GM19043 (cell line): Measurements from ENCODE around the gene PEX14.
"Not testable (repeated sequence)": the region's sequence is repeated elsewhere in the genome, so short reads cannot be mapped to it uniquely, and the experiment has no call there.

Experiments used
- ATAC-seq: cut with Tn5 transposase; IDR thresholded peaks from one replicate; pipeline ENCODE4 v1.9.1; 2021; ENCODE audit warnings: low read depth; ENCODE audit not compliant: unreplicated experiment

PEX14 gene

DNA sequence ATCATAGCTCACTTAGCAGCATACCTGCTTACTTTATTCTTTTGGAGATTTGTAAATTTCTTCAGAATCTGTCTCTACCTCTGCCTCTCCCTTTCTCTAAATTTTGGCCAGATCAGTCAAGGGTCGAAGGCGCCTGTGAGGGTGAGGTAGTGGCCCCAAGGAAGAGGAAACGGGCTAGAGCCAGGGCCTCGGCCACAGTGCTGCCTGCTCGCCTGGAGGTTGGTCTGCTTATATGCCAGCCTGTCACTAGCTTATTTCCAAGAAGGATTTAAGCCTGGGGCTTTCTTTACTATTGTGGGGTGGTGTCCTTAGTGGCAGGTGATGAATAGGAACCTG is 19.6 kb downstream of the PEX14 start:
- no peak for ATAC-seq

DNA sequence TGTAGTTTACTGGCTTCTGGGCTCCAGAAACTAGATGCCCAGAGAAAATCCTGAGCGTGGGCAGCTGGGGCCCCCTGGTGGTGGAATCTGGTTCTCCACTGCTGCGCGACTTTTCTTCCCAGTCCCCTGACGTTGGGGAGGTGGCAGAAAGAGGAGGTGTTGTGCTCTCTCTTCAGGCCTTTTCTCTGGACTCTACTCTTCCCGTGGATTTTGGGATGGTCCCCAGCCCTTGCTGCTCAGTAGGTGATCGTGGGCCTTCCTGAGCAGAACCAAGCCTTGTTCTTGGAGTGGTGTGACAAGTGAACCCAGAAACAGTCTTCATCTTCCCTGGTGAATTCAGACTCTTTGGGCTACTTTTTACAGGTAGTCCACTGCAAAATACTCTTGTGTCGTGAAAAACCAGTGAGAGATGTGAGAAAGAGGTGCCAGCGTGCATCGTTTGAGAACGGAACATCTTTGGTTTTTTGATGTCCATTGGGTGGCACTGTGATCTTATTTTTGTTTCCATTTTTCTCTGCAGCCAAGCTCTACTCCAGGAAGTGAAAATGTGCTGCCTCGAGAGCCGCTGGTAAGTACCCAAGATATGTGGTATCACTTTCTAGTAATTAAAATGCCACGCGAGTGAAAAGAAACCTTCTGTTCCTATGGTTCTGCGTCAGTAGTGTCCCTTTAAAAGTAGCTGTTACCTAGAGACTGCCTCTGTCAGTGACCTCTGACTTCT is 20.2 kb downstream of the PEX14 start:
- ATAC-seq = peak; percentile 64

DNA sequence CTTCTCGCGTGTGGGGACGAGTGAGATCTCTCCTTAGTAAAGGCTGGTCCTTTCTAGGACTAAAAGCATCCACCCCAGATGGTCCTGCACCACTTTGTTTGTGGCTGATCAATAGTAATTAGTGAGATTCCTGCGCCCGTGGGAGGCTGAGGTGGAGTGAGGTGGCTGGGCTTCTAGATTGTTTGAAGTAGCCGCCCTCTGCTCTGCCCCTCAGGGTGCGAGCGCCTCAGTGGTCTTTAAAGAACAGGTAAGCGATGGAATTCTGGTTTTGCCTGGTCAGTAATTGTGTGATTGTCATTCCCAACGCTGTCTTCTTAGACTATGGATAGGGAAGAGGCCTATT is 20.7 kb downstream of the PEX14 start:
- no peak for ATAC-seq

DNA sequence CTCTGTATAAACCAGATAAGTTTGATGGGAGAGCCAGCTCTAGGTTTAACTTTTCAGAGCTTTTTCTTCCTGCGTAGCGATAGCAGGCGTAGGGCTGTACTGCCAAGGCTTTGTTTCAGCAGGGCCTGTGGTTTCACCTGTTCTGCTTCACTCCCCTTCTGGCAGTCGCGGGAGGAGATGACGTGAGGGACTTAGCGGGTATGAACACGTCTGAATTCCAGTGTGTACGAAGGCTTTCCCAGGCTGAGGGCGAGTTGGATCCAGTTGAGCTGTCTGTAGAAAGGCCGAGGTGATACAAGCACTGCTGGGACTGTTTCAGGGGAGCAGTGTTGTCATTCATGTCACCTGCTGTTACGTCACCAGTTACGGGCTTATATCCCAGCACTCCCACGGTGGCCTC is 21.2 kb downstream of the PEX14 start:
- ATAC-seq = no peak

DNA sequence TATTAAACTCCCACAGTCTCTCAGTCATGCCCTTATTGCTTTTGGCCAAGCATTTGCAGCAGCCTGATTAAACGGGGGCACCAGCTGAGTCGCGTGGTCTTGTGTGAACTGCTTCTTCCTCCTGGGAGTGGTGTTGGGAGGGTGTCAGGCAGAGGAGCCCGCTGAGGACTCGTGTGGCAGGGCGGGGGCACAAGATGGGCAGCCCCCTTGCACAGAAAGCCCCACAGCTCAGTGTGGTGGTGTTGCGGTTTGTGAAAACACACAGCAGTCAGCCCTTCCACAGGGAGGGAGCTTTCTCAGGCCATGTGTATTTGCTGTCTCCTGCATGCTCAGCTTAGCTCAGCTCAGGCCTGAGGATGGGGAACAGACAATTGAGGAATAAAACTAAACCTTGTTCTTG is 22.4 kb downstream of the PEX14 start:
- no peak for ATAC-seq

DNA sequence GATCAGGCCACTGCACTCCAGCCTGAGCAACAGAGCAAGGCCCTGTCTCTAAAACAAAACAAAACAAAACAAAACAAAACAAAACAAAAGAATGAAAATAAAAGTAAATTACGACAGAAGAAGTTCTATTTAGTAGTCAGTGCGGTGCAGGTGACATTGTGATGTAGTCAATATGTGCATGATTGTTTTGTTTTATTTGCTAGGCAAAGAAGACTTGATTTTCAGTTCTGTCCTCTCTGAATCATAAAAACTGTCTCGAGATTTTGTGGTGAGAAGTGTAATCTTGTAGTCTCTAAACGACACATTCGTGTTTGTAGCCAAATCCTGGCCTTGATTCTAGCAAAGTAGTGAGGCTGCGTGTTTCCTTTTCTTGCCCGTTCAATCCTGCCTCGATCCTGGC is 23.5 kb downstream of the PEX14 start:
- ATAC-seq = no peak

DNA sequence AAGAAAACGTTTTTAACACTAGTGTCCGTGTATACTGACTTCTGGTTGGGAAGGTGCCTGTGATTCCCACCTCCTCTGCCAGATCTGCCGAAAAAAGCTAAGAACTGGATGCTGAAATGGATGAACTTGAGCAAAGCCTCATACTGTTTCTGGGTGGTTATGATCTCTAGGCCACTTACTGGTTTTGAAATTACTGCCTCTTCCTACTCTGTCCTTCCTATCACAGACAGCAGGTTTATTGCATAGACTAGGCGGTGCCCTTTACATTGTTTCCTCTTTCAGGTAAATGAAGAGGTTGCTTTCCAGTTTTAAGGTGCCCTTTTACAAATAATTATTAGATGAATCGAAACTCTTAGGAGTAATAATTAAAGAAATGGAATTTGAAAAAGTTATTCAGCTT is 27.5 kb downstream of the PEX14 start:
- ATAC-seq = no peak

DNA sequence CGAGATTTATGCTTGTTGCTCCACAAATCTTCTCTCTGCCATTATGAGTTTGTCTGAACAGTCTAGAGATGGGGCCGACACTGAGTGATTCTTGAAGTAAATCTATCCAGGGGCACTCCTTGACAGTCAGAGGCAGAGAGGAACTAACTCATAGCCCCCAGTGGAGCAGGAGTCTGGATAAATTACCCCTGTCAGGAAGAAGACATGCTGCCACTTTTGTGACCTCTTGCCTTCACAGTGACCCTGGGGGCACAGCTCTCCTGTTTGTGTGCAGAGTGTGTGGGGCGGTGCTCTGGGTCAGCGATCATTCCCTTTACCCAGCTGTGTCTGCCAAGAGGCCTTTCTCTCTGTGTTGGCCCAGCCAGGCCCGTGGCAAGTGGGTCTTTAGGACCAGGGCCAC is 29.5 kb downstream of the PEX14 start:
- no peak for ATAC-seq

DNA sequence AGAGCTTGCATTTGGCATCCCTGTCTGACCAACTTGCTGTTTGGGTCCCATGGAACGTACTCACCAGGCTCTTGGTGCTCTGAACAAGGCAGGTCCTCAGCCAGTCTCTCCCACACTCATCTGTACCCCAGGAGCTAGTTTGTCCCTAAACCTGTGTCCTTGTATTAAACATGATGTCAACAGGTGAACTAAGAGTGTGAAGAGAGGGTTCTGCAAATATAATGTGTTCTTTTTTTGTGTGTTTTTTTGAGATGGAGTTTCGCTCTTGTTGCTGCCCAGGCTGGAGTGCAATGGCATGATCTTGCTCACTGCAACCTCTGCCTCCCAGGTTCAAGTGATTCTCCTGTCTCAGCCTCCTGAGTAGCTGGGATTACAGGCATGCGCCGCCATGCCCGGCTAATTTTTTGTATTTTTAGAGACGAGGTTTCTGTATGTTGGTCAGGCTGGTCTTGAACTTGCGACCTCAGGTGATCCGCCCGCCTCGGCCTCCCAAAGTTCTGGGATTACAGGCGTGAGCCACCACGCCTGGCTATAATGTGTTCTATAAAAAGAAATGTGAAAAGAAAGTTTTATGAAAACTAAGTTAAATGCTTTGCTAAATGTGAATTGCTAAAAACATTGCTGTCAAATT is 31.4 kb downstream of the PEX14 start:
- not testable (repeated sequence) for ATAC-seq

DNA sequence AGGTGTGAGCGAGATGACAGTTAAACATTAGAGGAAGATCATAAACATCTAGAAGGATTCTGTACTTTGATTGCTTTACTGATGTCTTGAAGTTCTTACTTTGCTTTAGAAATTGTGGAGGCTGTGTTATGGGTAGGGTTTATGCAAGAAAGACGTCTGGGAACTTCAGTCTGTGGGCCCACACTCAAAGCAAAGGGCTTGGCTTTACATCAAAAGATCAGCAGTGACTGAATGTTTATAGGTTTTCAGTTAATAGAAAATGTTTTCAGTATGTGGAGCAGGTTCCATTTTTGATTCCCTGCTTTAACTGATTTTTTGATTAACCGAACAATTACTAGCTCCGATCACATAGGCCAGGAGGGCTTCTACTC is 31.9 kb downstream of the PEX14 start:
- ATAC-seq = no peak

DNA sequence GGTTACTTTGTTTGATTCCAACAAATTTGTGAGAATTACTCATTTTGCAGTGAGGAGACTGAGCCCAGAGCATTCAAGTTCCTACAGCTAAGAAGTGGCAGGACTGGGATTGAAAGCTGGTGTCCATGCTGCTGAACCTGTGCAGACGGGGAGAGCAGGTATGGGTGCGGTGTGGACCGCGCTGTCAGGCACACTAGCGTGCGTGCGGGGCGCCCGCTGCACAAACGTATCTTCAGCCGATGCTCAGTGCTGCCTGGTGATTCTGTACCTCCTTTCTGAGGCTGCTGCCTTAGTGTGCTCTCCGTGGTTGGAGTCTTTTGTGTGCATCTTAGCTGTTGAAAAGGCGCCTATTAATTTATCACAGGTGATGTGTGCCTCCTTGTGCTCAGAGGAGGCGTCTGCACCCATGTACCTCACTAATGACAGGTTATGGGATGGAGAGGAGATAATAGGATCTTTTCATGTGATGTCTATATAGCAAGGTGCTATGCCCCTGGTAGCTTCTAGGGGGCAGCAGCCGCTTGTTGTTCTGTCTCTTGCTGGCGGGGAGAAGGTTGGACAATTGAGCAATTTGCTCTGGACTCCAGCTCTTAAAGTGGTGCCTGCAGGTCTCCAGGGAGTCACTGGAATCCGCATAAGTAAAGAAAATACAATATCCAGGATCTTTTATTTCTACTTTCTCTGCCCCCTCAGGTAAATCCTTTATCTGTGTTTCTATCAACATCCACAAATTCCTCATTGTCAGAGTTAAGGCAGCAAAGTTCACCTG is 32.5 kb downstream of the PEX14 start:
- peak; percentile 45 for ATAC-seq

DNA sequence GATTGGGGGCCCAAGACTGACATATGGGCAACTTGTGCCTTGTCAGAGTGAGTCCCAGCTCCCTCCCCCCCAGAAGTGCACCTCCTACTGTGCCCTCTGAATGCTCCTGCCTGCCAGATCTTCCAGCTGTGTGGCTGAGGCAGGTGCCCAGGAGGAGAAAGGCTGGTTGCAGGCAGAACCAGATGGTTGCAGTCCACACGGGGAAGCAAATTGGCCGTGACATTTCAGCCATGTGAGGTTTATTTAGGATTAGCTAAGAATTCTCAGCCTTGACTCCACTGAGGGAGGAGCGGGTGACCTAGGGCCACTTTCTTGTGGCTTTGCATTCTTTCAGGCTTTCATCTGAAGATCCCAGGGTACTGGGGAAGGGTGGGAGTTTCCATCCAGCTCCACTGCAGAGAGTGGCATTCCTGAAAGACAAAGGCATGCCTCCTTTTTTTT is 33.8 kb downstream of the PEX14 start:
- ATAC-seq = no peak

DNA sequence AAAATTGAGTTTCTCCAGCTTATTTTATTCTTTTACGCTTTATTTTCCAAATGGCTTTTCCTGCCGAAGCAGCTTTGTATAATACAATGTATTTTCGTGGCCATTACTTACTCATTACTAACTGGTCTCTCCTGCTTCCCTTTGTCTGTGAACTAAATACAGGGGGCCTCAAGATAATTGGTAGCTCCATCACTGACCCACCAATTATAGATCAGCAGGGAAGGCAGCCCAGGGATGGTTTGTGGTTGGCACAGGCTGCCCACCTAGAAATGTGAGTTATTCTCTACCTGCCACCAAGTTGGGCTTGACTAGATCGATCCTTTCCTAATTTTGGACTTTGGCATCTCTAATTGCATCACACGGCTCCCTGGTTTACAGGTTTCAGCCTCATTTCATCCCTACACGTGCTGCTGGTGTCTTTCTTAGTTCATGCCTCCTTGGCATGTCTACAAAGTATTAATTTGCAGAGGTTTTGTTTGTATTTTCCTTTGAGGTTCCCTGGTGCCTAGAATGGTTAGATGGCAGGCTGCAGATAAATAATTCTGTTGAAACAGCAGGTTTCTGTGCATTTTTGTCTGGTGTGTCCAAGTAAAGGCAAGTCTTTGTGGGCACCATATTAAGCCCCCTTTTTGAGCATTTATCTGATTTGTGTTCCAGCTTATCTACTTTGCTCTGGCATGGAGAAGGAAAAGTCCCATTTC is 35.2 kb downstream of the PEX14 start:
- ATAC-seq = no peak

DNA sequence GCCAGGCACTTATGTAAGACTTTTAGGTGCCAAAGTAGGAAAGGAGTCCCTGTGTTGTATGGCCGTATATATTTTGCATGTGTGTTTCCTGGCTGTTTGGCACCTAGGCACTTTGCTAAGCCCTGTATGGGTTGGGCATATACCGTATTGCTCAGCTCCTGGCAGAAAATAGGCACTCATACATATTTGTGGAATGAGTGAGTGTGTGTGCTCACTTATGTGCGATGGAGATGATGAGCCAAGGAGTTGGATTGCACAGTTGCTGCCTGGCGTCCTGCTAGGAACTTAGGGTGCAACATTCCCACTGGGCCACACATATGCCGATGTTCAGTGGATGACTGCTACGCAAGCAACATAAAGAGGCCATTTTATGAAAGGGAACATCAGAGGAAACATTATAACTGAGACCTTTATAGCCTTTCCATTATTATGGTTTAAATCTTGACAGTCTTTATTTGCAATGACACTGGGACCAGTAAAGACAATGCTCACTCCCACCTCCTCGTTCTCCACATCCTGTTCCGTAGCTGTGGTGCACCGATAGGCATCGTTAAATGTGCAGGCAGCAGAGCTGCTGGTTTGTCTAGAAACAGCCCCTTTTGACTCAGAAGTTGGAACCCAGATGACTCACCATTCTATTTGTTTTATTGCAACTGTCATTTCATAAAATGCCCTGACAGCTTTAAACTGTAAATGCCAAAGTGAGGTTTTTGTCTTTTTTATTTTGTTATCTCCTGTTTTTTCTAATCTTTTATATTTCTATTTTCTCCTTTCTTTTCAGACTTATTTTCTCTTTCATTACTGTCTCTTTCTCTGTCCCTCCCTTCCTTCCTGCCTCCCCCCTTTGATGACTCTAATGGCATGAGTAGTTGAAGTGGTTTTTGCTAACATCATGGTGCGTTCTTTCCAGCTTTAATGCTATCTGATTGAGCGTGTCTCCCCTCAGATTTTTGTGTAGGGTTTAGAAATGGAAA is 36.1 kb downstream of the PEX14 start:
- ATAC-seq = no peak

DNA sequence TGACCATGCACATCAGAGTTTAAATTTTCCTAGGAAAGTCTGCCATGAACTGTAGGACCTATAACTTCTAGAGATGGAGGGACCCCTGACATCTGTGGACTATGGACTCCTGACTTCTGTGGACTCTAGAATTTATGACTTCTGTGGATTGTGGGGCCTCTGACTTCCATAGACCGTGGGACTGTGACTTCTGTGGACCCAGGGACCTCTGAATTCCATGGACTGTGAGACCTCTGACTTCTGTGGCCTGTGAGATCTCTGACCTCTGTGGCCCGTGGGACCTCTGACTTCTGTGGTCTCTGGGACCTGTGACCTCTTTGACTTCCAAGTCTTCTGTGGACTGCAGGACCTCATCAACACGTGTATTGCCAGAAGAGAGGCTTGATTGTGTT is 36.7 kb downstream of the PEX14 start:
- no peak for ATAC-seq

DNA sequence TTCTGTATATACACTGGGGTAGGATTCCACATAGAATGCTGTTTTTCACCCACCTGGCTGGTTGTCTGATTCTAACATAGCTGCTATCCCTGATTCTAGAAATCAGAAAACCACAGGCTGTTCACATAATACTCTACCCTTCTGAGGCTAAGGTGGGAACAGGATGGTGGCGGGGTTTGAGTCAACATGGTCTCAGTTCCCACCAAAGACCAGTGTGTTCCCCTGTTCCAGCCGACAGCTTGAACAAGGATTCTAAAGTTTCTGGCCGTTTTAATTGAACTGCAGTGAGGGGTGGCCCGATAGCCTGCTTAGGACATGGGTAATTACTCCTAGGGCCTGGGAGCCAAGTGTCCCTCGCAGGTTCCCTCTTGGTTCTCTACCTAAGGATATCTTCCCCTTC is 38.4 kb downstream of the PEX14 start:
- ATAC-seq = no peak

DNA sequence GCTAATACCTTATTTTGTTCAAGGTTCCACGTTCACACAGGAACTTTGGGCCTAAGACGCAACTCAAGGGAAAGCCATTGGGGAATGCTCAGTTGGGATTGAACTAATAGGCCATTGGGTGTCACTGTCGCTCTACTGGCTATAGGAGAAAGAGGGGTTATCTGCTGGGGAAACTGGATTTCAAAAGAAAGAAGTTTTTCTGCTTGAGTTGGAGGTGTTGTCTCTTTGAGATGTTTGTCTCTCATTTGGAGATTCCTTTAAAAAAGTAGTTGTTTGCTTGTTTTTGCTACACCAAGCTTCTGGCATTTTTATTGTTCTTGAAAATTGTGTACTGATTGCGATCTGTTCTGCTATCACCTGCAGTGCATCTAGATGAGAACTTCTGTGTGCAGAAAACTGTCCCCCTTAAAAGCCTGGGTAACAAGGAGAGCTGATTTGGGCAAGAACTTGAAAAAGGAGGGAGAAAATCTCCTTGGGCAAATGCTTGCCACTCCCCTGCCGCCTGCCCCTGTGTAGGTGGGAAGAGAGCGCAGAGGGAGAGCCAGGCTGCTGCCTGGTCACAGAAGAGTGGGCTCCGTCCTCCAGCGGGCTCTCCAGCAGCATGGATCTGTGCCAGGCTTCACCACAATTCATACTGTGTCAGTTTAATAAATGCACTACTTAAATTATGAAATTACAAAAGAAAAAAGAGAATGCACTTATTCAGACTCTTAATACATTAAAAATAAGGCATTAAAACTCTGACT is 39.9 kb downstream of the PEX14 start:
- no peak for ATAC-seq

DNA sequence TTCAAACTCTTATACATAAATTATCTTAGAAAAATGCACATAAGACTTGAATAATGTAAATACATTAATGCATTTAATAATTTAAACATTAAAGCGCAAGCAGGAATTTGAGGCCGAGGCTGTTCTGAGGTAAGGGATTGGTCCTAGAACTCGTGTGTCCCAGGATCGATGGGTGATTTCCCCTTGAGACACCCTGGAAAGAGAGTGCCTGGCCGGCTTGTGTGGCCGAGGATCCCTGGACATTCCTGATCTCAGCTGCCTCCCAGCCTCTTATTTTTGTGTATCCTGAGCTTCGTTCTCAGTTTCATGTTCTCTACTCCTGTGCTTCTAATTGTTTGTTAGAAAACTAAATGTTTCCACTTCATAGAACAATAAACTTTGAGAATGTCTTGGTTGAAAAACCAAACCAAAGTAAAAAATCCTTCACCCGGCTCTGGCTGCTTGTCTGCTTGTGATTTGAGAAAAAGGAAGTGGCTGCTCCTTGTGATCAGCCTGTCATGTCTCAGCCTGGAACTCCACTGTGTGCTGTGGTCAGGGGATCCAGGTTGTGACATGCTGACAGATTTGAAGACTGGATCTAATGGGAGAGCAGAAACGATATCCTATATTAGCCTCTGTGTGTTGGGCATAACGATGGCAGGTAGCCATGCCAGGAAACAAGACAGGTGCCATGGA is 40.7 kb downstream of the PEX14 start:
- no peak for ATAC-seq
